HG03175 (cell line): Measurements from ENCODE around the gene HID1.

Experiments
- ATAC-seq: cut with Tn5 transposase; IDR thresholded peaks from one replicate; pipeline ENCODE4 v1.9.1; 2021; ENCODE audit warnings: mild to moderate bottlenecking, moderate library complexity; ENCODE audit not compliant: unreplicated experiment

Gene HID1

DNA sequence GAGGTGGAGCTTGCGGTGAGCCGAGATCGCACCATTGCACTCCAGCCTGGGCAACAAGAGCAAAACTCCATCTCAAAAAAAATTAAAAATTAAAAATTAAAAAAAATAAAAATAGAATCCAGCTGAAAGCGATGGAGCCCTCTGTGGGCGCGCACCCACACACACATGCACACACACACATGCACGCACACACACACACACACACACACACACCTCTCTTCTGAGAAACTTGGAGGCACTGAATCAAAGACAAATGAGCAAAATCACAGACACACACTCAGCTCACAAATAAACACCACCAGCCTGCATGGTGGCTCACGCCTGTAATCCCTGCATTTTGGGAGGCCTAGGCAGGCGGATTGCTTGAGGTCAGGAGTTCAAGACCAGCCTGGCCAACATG, 69.5 kb downstream of the HID1 start:
- no peak for ATAC-seq

DNA sequence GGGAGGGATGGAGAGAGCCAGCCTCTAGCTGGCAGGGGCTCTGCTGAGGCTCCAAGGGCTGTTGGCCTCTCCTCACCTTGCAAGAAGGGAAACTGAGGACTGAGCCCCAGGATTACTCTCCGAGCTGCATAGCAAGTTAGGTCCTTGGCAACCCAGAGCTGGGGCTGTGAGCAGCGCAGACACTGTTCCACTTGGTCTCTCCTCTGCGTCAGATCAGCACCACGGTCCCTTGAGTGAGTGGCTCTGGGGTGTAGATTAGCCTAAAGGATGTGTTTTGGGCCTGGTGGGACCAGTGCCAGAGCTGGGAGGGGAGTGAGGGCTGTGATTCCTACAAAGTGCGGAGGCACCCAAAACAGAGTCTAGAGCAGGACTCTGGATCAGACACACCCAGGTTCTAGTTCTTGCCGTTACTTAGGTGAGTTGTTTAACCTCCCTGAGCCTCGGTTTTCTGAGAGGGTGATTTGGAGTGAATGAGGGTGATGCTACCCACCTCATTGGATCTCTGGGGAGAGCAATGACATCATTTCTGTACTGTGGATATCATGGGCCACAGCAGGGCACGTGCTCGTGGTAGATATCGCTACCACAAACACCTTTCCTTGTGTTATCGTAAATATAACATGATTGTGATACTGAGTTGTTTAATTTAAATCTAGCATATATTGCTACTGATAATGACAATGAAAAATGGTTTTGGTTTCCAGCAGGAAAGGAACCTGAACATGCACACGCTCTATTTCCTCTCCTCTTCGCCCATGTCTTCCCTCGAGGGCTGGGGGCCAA, 71.0 kb downstream of the HID1 start:
- ATAC-seq, result no peak
